GM21786 (cell line): Measurements from ENCODE around the gene CCDC51.

Experiments used
- ATAC-seq: cut with Tn5 transposase; IDR thresholded peaks from one replicate; pipeline ENCODE4 v1.9.1; 2021; ENCODE audit not compliant: unreplicated experiment

CCDC51 gene

GRCh38 chr3:48434591-48435222 is 5.2 kb downstream of the CCDC51 start:
- ATAC-seq = no peak

GRCh38 chr3:48433472-48434118 is 6.3 kb downstream of the CCDC51 start:
- ATAC-seq = no peak

DNA sequence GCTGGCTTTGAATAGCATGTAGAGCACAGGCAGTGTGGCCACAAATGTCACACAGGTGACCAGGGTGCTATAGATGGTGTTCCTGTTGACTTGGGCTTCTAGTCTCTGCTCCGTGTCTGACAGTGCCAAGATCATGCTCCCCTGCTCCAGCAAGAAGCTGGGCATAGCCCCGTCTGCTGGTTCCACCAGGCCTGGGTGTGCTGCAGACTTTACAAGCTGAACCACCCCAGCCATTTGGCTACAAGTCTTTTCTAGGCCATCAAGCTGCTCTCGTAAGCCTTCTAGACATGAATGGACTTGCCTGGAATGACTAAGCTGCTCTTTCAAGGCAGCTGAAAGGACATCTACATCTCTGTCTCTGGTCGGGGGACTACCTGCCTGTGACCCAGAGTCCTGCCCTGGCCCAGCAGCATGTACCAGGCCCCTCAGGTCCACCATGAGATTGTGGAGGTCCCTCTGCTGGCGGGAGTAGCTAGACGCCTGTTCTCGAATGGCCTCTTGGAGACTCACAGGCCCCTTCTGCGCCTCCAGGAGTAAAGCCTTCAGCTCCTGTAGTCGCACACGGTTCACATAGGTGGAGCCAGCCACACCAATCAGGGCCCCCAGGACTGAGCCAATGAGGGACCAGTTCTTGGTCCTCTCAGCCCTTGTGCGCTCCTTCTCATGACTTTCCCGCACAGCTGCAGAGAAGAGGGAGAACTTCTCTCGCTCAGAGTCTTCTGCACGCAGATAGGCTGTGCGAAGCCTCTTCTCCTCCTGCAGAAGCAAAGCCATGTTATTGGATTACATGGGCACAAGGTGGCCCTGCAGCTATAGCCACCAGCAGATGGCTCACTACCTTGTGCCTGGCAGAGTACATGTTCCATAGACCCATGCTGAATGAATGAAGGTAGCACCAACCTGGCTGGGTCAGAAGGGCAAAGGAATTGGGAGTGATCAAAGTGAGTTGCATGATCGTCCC is 7.2 kb downstream of the CCDC51 start:
- no peak for ATAC-seq

DNA sequence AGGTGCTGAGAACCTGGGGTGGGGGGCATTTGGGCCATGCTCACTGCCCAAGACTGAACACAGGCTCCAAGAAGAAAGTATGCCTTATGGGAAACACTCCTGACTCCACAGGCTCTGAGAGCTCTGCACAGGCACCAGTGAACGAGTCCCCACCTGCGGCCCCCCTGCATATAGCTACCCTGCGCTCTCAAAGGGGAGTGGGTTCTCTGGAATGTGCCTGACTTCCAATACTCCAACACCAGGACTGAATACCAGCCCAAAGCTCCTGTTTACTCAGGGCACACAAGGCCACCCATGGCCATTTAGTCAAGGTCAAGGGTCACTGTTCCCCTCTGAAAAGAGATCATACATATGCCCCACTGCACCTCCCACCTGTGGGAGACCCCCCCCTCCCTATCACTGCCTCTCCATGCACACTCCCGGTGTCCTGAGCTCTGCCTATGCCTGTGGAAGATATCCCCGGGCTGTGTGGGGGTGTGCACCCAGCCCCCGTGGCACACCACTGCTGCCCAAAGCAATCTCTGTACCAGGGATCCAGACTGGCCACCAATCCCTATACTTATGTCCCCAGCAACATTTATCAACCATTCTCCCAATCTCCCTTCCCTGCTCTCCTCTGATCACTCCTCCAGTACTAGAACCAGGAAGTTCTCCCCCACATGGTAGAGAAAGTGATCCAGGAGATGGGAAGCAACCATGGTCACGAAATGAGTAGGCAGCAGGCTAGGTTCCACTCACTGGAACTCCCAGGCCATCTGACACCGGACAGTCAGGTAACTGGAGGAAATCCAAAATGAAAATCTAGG is 8.5 kb downstream of the CCDC51 start:
- ATAC-seq = no peak

DNA sequence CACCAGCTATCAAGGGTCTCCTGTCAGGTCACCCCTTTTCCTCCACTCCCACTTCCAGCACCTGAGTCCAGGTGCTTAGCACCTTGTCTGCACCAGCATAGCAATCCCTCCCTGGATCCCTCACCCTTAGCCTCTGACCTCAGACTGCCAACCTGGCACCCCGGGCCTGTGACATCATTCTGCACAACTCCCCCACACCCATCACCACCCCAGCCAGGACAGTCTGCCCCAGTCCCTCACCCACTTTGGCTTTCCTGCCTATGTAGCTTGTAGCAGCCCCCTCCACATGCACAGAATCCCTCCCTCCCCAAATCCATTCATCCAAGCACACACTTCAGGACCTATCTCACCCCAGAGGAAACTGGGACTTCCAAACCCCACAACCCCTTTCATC is 9.2 kb downstream of the CCDC51 start:
- ATAC-seq = no peak

DNA sequence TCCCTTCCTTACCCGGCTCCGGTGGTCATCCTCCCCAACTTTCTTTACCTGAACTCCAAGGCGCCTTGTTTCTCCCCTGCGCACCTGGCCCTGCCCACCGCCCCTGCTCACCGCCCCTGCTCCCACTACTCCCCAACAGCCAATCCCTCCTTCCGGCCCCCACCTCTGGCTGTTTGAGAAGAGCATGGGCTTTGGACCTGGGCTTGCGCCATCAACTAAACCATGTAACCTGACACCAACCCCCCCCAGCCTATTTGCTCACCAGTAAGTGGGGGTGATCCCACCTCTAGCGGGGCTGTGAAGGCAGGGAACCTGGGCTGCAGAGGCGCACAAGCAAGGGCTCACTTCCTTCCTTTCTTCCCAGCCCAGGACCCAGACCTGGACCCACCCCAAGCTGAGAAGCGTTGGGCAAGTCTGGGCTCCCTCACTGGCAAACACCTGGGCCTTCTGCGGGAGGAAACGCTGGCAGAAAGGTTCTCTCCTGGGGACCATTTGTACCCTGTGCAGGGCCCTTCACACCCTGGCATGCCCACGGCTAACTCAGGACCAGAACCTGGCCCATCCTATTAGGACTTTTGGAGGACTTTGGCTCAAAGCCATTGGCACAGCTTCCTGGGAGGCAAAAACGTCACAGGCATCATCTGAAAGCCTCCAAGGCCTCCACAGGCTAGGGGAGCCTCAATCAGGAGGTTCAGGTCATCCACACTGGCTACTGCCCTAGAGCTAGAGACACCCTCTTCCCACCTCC is 9.8 kb downstream of the CCDC51 start, which contains the start of gene PLXNB1:
Gene PLXNB1 (minus strand): TSS at position 127 of the 748 bp plus-strand sequence. CDS start 5,475 bp downstream, outside the sequence.
- ATAC-seq = no peak

DNA sequence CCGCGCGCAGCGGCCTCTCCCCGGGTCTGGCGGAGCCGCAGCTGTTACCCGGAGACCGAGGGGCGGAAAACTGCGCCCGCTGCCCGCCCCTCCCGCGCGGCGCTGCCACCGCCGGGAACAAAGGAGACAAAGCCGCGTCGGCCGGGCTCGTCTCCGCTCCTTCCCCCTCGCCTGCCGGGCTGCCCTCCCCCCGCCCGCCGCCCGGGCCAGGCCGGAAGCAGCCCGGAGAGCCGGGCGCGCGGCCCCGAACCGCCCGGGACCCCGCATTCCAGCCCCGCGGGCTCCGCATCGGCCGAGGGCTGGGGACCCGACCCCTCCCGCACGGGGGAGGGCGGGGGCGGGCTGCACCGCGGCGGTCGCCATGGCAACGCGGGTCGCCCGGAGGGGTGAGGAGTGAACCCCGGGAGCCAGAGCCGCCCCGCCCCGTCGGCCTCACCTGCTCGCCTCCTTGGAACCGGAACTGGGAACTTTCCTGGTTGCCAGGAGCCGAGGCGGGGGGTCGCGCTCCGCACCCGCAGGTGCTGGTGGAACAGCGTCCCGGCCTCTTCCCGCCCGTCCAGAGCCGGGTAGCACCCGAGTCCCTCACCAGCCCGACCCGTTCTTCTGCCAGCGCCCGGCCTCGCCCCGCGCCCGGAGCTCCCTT is 10.5 kb downstream of the CCDC51 start:
- ATAC-seq = no peak

DNA sequence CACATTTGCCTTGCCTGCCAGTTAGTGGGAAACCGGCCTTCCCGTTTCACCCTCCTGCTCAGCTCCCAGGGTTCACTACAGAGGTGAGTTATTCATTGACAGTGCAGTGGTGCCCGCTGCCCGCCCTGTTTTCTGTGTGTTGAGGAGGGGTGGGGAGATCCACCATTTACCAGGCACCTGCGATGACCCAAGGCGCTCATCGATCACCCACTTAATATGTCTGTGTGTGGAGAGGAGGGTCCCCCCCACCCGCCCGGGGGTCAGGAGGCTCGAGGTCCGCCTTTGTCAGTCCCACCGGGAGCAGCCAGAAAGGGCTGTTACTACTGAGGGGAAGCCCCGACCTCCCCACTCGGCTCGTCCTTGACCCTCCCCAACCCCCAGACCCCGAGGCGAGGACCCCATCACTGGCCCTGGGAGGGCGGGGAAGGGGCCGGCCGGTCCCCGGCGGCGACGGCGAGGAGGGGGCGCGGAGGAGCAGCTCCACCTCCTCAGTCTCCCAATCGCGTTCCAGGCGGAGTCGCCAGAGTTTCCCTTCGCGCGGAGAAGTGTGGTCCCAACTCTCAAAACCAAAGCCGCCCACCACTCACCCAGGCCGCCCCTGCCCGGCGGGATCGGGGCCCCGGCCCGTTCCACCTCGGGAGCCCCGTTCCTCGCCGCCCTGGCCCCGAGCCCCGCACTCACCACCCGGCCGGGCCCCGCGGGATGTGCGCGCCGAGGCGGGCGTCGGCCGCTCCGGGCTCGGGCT is 11.2 kb downstream of the CCDC51 start:
- ATAC-seq = no peak

- ATAC-seq = no peak
Observed at GRCh38 chr3:48428088-48428571, 11.8 kb downstream of the CCDC51 start.

- no peak for ATAC-seq
Observed at GRCh38 chr3:48427630-48427962, 12.3 kb downstream of the CCDC51 start.

DNA sequence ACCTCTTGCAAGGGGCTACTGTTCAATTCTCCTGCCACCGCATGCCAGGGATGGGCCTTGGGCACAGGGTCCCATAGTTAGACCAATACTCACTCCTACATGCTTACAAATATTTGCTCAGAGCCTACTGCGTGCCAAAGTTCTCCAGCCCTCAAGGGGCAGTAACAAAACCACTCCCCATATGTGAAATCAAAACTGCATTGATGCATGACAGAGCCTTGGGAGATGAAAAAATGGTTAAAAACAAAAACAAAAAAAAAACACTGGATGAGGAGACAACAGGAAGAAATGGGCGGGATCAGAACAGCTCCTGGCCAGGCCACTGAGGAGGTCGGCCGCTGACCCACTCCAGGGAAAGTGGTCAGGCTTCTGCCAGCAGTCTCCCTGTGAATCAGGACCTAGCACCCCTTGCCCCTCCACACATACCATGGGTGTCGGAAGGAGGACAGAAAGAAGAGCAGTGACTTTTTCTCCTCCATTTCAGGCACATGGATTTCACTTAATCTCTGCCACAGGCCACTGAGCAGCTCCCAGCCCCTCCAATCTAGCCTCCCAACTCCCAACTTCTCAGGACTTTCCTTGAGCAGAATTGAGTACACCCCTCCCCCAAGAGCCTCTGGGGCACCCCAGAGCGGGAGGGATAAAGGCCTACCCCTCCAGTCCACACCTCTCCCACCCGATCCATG is 12.8 kb downstream of the CCDC51 start:
- ATAC-seq = no peak

DNA sequence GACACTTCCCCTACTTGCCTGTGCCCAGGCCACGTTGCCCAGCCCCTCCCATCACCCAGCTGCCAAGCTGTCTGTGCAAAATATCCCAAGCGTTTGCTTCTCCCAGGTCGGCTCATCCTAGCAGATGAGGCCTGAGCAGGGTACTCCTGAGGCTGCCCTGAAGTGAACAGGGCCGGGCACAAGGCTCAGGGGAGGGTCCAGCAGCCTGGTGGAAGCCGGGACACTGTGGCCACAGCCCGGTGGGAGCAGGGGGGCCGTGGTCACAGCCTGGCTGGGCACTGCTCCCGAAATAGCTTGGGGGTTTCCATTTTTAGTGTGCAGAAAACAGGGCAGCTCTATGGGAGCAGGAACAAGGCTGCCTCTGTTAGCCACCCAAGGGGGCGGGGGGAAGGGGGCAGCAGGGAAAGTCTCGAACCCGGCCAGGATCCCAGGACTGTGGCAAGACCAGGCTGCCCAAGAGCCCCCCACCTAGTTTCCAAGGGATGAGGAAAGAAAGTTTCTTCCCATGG is 13.5 kb downstream of the CCDC51 start:
- no peak for ATAC-seq

- ATAC-seq = no peak
Observed at GRCh38 chr3:48425281-48425812, 14.6 kb downstream of the CCDC51 start.

GRCh38 chr3:48423883-48424695 is 15.8 kb downstream of the CCDC51 start:
- no peak for ATAC-seq

DNA sequence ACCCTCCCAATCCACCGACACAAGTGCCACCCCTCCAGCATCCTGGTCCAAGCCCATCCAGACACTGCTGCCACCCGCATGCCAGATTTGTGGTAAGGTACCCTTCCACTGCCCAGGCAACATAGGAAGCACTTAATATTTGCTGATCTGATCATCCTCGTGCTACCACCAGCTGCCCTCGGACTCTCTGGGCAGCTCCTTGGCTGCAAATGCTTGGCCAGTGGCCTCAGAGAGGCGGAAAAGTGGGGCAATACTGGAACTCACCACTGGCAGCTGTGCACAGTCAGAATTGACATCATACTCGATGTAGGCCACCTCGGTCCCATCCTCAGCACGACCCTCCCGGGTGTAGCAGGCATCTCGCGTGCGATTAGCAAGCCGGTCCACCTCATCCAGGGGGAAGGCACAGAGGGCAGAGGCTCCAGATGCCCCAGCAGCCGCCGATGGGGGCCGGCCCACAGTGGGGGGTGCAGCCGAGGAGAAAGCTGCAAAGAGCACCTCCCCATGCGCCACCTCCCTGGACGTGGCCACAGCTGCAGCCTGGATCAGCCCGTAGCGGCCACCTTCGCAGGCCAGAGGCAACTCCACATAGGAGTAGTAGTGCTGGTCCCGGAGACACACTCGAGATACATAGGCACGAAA is 16.6 kb downstream of the CCDC51 start:
- ATAC-seq = no peak

GRCh38 chr3:48422681-48423080 is 17.2 kb downstream of the CCDC51 start:
- ATAC-seq = no peak

DNA sequence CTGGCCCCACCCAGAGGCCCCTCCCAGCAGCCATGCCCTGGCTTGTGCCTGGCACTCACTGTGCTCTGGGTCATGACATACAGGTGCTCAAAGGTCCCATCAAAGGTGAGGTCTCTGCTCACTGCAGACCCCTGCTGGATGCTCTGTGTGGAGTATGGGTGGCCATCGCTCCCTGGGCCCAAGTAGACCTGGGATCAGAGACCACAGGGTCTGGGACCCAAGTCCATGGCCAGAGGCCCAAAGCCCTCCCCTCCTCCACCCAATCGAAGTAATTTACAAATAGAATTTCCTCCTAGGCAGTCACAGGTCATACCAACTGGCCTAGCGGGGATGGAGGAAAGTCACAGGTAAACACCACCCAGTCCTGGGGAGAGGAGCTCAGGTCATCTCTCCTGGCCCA is 17.6 kb downstream of the CCDC51 start:
- no peak for ATAC-seq
